GM21717 (cell line): ENCODE data around the gene GADD45G.

ENCODE experiments used
- ATAC-seq: cut with Tn5 transposase; IDR thresholded peaks from one replicate; pipeline ENCODE4 v1.9.1; 2021; ENCODE audit warnings: mild to moderate bottlenecking, moderate library complexity; ENCODE audit not compliant: unreplicated experiment

Gene GADD45G

GRCh38 chr9:89648247-89649000 is 43.6 kb downstream of the GADD45G start:
- no peak for ATAC-seq

- ATAC-seq: no peak
These were observed 44.4 kb downstream of the GADD45G start for GRCh38 chr9:89649039-89649691.

GRCh38 chr9:89654025-89654662 is 49.3 kb downstream of the GADD45G start:
- no peak for ATAC-seq

DNA sequence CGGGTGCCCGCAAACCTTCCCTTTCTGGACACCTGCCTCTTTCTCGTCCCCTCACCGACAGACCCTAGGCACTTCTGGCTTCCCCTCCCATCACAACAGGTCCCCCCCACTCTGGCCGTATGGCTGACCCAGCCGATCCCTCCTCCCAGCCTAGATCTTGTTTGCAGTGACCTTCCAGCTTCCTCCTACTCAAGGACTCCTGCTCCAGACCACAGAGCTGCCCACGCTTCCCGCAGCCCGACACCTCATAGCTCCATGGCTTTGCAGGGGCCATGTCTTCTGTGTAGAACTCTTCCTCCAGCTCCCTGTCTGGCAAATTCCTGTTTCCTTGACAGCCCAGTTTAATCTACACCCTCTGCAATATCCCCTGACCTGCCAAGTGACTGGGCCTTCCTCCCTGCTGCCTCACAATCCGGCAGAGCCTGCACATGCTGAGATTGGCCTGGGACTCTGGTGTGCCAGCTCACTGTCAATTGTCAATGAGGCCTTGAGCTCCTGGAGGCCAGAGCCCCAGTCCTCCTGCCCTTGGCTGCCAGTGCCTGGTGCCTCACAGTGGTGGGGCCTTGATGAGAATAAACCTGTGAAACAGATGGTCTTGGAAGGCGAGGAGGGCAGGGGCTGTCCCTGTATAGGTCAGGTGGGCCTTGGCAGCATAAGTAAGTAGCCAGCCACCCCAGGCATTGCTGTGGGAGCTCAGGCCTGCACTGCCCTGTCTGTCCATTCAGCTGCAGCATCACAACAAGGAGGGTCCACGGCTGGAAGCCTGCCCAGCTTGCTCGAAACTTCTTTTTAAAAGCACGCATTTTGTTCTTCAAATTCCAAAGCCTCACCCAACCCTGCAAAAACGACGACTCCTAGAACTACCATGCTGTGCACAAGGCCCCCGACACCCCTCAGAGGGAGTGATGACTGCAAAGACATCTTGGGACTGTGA is 50.5 kb downstream of the GADD45G start:
- ATAC-seq: no peak
